Anterior cingulate cortex (tissue), 58 donors: ENCODE results near the gene PCGF5.
"Not testable (repeated sequence)": the region's sequence is repeated elsewhere in the genome, so short reads cannot be mapped to it uniquely, and the experiment has no call there.

Experiments
- DNase-seq, 58 donors: peaks; one replicate each; lab custom pipeline; 2025; lab: John Stamatoyannopoulos, UW

The PCGF5 gene

DNA sequence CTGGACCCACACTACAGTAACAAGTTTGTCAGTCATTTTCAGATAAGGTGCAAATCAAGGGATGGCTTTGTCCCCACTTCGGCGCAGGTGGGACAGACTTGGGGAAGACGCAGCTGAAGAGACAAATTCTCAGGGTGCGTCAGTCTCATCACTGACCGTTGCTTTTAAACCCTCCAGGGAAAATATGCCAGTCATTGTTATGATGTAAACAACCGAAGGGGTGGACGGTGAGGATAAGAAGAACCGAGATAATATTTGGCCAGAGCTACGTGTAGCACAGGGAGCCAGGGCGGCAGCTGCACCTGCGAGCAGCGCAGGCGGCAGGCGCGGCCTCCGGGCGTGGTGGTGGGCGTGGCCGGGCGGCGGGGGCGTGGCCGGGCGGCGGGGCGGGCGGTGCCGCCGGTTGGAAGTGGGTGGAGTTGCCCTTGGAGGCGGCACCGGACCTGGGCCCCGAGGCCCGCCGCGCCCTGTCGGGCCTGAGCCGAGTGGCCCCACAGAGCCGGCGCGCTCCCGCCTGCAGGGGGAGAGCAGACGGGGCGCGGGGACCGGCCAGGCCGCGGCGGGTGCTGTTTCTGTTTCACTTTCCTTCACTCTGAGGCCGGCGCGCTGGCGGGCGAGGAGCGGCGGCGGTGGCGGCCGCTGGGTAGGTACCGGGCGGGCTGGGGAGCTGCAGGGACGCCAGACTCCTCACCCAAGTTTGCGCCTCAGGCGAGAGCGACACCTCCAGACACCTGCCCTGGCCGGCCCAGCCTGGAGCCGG is at the start of gene PCGF5:
PCGF5 (plus strand) TSS at position 470 of the 760 bp plus-strand sequence. CDS start 2,209 bp downstream, outside the sequence.
- peak in 57 of 58 donors; percentile 23 to 89 (median 79) for DNase-seq

DNA sequence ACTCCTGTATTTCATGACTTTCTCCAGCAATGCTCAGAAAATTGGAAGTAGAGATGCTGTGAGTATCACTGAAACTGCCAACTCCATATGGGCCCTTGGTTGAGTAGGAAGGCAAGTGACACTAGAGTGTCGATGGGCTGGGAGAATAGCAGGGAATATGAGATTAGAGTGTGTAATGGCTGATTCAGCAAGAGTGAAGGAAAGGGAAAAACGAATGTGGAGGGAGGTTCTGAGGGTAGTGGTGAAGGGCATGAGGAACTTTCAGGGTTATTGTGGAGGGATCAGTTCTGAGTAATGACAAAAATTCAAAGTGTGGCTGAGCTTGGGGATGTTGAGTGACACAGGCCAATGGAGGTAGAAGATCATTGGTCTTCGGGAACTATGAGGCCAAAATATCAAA is 49.0 kb upstream of the PCGF5 start:
- DNase-seq, result no peak

DNA sequence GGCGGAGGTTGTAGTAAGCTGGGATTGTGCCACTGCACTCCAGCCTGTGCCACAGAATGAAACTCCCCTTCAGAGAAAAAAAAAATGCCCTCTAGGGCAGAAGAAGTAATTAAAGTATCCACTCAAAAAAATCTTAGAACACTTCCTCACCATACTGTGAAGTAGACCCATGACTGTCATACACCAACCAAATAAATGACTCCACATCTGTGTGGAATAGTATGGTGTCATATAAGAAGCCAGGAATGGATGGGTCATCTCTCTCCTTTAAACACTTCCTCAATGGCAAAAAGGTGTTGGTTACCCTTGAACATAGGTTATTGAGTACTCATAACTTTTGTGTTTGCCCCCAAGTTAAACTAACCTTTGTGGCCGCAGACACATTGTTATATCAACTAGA is 48.1 kb upstream of the PCGF5 start:
- no peak for DNase-seq

DNA sequence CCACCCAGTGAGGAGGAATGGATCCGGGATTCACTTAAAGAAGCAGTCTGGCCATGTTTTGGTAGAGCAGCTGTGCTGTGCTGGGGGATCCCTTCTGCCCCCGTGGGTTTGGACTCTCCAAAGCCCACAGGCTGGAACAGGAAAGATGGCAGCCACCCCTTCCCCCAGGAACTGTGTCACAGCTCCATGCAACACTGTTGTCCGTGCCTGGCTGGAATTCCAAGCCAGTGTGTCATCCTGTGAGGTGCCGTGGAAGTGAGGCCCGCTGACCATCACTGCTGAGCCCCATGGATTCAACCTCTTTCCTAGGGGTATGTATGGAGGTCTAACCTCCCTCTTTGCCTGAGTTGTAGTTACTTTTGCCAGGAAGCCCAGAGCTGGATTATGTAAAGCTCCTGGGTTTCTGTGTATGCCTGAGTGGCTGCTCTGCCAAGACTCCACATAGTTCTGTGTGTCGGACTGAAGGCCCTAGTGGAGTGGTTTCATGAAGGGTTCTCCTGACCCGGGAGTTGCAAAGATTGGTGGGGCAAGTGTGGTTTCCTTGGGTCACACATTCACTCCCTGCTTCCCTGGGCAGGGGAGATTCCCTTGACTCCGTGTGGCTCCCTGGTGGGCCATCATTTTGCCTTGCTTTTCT is 35.1 kb upstream of the PCGF5 start:
- no peak for DNase-seq

DNA sequence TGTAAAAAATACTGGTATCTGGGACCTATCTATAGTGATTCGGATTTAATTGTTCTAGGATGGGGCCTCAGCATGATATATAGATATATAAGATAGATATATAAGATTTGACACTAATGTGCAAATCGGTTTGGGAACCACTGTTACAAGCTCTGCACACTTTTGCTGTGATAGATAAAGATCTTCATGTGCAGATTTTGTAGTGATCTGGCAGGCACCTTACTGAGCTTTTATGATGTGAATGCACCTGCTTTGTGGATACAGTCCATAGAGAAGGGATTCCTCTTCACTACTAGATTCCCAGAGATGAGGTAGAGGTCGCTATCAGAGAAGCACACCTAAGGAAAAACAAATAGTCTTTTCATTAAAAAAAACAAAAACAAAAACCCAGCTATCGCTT is 33.3 kb upstream of the PCGF5 start:
- DNase-seq, result no peak

DNA sequence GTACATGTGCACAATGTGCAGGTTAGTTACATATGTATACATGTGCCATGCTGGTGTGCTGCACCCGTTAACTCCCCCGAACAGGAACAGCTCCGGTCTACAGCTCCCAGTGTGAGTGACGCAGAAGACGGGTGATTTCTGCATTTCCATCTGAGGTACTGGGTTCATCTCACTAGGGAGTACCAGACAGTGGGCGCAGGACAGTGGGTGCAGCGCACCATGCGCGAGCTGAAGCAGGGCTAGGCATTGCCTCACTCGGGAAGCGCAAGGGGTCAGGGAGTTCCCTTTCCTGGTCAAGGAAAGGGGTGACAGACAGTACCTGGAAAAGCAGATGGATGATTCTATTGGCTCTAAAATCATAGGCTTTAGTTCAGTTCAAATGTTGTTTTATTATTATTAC is 32.5 kb upstream of the PCGF5 start:
- DNase-seq, result not testable (repeated sequence)

DNA sequence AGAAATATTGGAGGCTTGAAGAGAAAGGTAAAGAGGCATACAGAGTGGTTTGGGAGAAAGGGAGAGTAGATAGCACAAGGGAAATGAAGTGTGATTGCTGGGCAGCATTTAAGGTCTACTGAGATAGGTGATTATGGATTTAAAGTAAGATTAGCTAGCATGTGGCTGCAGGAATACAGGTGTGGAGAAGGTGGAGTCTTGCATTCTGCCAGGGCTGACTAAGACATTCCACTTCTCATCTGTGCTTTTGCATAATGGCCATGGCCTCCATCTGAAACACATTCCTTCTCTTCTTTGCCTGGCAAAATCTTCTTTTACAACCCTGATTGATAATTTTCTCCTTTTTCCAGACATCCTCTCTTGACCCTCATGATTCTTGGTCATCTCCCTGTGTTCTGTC is 31.6 kb upstream of the PCGF5 start:
- no peak for DNase-seq

DNA sequence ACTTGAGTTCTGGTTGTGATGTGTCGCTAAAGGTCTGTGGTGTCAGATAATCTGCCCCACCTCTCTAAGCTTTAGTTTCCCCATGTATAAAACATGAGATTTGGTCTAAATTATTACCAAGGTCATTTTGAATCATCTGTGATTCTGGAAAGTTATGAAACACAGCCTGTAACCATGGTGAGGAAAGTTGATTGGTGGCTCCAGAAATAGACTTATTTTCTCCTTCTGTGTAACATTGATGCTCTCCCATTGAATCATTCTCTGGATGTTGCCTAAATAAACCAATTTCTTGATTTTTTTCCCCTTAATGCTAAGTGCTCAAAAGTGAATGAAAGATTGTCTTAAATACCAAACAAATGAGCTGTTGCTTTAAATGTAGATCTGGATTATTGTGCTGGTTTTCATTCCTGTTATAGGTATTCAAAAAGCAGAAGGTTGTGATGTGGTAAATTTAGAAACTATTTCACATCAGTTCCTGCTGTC is 30.0 kb upstream of the PCGF5 start:
- no peak for DNase-seq

DNA sequence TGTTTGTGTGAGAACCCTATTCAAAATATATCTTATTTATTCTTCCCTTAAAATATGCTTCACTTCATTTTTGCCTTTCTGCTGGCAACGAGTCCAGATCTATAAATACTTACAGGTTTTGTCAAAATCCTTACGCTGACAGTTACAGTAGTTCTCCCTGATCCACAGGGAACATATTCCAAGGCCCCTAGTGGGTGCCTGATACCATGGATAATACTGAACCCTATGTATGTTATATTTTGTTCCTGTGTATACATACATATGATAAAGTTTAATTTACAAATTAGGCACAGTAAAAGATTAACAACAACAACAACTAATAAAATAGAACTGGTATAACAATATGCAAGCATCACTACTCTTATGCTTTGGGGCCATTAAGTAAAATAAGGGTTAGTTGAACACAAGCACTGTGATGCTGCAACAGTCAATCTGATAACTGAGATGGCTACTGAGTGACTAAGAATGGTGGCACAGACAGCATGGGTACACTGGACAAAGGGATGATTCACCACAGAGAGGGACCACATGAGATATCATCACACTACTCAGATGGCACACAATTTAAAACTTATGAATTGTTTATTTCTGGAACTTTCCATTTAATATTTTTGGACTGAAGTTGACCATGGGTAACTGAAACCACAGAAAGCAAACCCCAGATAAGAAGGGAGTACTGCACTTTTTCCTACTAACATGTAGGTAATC is 29.4 kb upstream of the PCGF5 start:
- peak in 11 of 58 donors; percentile 7 to 60 (median 22) for DNase-seq

DNA sequence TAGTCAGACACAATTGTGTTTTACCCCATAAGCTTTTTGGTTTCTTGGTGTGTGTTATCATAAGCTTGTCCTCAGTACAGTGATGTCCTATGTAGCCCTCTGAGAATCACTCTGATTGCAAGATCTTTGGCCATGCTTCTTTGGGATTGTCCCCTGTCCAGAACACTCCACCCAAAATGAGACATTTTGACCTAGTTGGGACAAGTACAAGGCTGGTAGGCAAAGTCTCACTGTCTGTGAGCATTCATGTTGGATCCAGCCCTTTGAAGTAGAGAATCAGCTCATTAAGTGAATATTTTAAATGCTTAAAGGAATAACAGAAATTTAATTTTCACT is 28.9 kb upstream of the PCGF5 start:
- DNase-seq, result no peak

DNA sequence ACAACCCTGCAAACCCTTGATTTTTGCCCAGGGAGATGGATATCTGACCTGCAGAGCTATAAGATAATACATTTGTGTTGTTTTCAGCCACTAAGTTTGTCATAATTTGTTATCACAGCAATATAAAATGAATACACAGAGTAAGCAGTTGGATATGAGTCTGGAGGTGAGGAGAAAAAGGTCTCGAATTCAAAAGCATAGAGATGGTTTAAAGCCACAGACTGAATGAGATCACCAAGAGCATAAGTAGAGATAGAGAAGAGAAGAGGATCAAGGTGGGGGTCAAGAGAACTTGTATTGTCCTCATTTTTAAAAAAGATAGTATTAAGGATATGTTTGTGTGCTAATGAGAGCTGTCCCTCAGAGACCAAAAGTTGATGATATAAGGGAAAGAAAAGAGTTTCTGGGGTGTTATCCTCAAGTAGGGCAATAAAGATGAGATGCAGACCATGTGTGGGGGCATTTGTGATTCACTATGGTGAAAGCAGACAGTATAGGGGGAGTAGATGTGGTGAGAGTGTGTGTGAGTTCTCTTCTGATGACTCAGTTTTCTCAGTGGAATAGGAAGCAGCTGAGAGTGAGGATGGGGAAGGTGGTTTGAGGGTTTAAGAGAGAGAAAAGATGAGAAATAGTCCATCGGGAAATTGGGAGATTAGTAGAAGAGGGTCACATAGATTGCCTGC is 25.8 kb upstream of the PCGF5 start:
- DNase-seq, result no peak

DNA sequence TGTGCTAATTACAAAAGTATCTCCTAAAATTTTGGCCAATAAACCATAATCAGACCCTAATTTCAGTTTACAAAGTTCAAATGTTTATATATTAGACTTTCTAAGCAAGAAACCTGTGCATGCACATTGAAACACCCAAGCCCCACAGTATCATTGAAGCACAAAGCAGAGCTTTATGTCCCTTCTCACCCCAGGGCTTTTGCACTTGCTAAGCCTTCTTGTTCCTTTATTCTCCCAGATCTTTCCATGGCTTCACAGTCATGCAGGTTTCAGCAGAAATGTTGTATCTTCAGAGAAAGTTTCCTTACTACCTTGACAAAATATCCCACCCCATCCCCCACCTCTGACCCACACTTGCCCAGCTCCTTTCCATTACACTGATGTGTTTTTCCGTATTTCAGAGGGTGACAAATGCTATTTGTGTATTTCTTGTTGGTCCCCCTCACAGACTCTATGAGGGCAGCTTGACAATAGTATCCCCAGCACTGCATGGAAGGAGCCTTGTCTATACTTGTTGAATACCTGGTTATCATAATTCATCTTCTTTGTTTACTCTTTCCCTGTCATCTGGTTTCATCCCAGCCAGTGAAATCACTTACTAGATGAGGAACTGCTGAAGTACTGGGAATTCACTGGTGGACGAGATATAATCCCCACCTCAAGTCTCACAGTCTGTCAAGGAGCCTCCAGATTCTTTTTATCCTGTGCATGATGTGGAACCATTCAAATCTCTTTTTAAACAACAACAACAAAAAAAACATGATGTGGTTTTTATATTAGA is 24.0 kb upstream of the PCGF5 start:
- DNase-seq, result no peak

DNA sequence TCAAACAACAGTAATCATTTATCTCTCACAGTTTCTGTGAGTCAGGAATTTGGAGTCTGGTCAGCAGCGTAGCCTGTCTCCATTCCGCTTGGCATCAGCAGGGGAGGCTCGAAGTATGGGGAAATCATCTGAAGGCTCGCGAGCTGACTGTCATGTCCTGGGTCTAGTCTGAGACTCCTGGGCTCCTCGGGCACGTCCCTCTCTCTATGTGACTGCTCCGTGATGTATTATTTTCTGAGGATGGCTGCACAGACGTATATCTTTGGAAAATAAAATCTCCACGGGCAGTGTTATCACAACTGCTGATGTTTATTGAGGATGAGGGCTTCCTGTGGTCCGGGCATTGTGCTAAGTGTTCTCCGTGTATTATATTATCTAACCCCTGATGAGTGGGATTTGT is 23.3 kb upstream of the PCGF5 start:
- peak in 4 of 58 donors; percentile 3 to 40 (median 12) for DNase-seq

DNA sequence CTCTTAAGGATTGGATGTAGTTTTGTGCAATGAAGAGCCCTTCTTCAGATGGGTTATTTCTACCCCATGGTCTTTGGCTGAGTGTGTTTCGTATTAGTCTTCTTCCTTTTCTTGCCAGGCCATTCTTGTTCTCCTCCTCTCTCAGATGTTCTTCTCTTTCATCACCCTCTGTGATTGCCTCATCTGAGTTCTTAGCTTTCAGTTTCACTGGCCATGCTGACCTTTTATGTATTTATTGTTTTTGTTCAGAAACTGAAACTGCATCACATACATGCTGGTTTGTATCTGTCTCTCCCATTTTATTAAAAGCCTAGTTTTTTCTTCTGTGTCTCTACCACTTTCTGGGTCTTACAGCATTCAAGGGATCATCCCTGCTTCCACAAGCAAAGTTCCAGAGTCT is 21.7 kb upstream of the PCGF5 start:
- DNase-seq, result no peak

DNA sequence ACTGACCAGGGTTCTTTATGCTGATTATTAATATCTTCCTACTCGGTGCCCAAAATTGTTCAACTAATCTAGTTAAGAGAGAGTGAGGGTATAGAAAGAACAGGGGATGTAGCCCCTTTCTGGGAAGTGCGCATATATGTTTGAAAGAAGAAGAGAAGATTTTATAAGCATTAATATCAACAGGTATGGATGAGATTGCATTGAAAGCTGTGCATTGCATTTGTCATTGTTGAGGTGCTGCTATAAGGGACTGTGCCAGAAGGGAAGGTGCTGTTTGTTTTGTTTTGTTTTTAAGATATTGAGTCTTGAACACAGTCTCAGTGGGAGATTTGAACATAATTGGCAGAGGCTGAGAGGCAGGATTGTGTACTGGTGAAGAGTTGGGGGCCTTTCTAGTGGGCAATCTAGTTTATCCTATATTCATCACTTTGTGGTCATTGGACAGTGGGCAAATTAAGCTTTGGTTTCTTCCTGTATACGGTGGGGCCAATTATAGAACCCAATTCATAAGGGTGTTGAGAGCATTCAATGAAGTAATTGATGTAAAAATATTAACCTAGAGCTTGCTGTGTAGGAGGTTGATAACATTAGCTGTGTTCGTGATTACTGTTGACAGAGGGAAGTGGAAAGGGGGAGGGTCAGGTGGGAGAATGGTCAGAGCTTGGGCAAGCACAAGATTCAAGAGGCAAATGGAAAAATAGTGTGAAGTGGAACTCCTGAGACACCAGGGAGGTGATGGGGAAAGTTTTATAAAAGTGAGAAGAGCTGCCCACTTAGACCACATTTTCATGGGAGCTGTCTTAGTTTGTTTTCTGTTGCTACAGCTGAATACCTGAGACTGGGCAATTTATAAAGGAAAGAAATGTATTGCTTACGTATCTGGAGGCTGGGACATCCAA is 19.9 kb upstream of the PCGF5 start:
- DNase-seq, result no peak

DNA sequence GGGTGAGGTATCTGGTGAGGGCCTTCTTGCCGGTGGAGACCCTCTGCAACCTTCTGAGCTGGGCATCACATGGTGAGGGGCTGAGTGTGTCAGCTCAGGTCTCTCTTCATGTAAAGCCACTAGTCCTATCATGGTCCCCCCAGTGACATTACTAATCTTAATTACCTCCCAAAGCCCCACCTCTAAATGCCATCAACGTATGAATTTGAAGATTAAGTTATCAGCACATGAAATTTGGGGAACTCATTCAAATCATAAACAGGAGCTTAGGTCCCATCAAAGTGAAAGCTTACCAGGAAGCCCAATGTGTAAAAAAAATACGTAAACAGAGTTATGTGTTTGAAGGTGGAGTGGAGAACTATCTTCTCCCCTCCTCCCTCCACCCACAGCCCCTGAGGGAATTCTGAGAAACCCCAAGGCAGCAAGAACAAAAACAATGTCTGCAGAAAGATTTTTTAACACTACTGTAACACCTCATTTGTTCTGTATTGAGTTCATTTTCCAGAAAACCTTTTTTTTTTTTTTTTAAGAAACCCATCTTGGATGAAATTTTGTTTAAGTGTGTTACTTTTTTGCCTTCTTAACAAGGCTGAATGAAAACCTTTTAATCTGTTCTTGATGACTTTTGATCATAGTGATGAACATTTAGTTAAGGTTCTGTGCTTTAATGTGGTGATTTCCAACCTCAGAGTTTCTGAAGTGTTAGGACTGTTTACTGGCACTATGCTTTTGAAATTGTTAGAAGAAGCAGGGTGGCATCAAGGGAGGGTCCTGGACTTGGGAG is 19.1 kb upstream of the PCGF5 start:
- DNase-seq, result no peak

DNA sequence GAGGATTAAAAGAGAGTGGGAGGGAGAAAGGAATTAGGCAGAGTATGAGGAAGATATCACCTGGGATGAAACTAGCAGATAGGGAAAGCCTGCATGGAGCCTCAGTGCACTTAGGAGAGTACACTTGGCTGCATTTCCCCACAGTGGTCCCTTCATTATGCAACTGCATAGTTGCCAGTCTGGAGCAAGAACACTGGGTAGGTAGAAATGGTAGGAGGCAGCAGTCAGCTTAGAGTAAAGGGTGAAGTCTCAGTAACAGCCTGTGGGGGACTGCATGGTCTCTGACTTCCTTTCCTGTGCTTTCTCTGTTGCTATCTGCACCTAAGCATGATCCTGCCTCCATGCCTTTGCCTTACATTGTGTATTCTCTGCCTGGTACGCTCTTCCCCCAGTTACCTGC is 14.0 kb upstream of the PCGF5 start:
- no peak for DNase-seq

DNA sequence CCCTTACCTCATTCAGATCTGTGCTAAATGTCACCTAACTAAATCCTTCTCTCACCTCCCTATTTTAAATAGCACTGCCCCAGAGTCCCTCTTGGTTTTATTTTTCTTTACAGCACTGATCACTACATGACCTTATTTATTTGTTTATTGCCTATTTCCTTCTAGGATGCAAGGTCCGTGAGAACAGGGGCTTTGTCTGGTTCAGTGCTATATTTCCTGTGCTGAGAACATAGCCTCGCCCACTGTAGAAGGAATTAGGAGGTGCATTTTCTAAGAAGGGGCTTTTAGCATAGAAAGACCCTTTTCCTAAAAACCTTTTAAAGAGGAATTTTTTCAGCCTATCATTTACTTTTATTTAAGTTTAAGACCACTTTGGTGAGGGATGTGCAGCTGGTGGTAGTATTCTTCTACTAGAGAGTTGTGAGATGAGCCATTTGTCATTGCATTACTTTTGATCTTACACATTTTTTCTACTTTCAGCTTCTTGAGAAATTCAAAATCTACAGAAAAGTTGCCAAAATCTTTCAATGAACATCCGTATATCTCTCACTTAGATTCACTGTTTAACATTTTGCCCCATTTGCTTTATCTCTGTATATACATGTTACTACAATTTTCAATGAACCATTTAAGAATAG is 13.5 kb upstream of the PCGF5 start:
- no peak for DNase-seq
